ENCODE measurements around the gene YOD1. TPM values are rescaled to one million over a fixed set of nuclear protein-coding genes. Genes with fewer than 3 reads are reported as not detected.

YOD1 gene
- 0.98 TPM for polyA plus RNA-seq

- H3K27ac Mint-ChIP-seq: peak within 1 kb of the TSS; percentile 96 to 98 (median 97)
- no peaks in the 10 kb centered on the region for H3K27me3 Mint-ChIP-seq
- peaks cover 43 to 52% (median 47%) of the 10 kb centered on the region in 3 donors for H3K4me1 Mint-ChIP-seq
- no peaks in the 10 kb centered on the region for H3K9me3 Mint-ChIP-seq
- peak within 1 kb of the TSS; percentile 96 to 100 (median 99) for H3K4me3 Mint-ChIP-seq
- H3K36me3 Mint-ChIP-seq: peaks cover 3% of the 10 kb centered on the region
Measured at GRCh38 chr1:207051191-207051943, at the start of gene YOD1. TSS of gene YOD1 (minus strand) at chr1:207051208. CDS start at chr1:207051030, 178 bp downstream.

GRCh38 chr1:207097871-207098324 is 46.9 kb upstream of the YOD1 start:
- Mint-ChIP-seq H3K27ac (no peak overlapping the region), H3K27me3 (peaks cover 6% of the 10 kb centered on the region), H3K4me3 (no peak overlapping the region), H3K4me1 (peaks cover 0 to 2% (median 0%) of the 10 kb centered on the region in 3 donors), H3K36me3 (no peaks in the 10 kb centered on the region), H3K9me3 (no peaks in the 10 kb centered on the region)

DNA sequence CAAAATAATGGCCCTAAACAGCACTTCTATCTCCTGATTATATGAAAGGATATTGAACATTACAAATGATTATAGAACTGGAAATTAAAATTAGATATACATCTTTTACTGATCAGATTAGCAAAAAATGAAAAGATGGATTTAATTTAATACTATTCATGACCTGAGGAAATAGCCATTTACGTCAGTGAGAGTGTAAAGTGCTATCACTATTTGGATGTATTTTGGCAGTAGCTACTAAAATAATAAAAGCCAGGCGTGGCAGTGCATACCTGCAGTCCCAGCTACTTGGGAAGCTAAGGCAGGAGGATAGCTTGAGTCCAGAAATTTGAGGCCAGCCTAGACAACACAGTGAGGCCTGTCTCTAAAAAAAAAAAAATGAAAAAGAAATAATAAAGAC is 42.9 kb upstream of the YOD1 start:
- H3K4me3 Mint-ChIP-seq: no peak overlapping the region
- peaks cover 5 to 7% (median 5%) of the 10 kb centered on the region in 3 donors for H3K4me1 Mint-ChIP-seq
- no peak overlapping the region for H3K27ac Mint-ChIP-seq
- H3K36me3 Mint-ChIP-seq: no peaks in the 10 kb centered on the region
- H3K27me3 Mint-ChIP-seq: peaks cover 6% of the 10 kb centered on the region
- H3K9me3 Mint-ChIP-seq: no peaks in the 10 kb centered on the region

DNA sequence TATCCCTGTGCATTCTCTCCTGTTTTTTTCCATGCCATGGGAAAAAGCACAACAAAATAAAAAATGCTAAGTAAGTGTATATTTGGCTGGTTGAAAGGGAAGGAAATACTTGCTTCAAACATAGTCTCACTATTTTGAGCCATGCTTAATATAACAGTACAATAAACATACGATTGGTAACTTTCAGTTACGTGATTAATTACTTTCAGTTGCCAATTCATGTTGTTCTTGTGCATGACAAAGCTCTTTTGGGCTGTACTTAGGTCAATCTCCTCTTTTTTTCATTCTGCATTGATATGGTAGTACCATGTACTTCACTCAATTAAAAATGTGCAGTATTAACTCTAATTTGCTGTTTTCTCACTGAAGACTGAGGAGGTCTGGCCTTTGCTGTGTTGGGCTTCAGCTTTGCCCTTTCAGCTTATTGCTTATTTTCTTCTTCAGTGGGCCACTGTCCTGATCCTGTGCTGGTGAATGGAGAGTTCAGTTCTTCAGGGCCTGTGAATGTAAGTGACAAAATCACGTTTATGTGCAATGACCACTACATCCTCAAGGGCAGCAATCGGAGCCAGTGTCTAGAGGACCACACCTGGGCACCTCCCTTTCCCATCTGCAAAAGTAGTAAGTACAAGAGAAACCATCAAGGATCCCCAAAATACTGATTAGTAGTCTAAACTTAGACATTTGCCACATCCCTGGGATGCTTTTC is 40.3 kb upstream of the YOD1 start:
- H3K36me3 Mint-ChIP-seq: no peaks in the 10 kb centered on the region
- no peaks in the 10 kb centered on the region for H3K9me3 Mint-ChIP-seq
- H3K27me3 Mint-ChIP-seq: peaks cover 6% of the 10 kb centered on the region
- H3K4me3 Mint-ChIP-seq: no peak overlapping the region
- H3K27ac Mint-ChIP-seq: no peak overlapping the region
- H3K4me1 Mint-ChIP-seq: peaks cover 5% of the 10 kb centered on the region in 3 donors

DNA sequence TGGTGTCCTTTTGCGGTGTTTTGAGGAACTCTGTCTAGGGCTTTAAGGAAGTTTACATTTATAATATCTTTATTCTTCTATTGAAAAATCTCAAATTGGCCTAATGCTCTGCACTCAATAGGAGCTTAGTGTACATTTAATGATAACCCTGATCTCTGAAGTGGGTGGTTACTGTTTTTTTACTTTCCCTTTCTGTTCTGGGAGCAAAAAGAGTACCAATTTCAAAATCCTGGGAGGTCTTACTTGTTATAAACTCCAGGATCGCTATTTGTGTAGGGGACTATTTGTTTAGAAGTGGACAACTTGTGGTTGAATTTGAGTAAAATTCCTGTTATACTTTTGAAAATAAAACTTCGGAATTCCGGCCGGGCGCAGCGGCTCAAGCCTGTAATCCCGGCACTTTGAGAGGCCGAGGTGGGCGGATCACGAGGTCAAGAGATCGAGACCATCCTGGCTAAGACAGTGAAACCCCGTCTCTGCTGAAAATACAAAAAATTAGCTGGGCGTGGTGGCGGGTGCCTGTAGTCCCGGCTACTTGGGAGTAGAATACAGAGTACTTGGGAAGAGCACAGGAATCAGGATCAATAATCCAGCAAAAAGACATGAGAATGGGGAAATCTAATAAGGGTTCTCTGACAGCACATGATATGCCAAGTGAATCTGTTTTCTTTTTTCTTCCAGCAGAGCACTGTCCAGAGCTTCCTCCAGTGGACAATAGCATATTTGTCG is 38.8 kb upstream of the YOD1 start:
- Mint-ChIP-seq H3K4me1 (peaks cover 5 to 9% (median 7%) of the 10 kb centered on the region in 3 donors), H3K27me3 (no peaks in the 10 kb centered on the region), H3K27ac (no peak overlapping the region), H3K9me3 (no peaks in the 10 kb centered on the region), H3K36me3 (no peaks in the 10 kb centered on the region), H3K4me3 (peak overlapping the region in 3 of 4 donors; percentile 44 to 80 (median 51))

DNA sequence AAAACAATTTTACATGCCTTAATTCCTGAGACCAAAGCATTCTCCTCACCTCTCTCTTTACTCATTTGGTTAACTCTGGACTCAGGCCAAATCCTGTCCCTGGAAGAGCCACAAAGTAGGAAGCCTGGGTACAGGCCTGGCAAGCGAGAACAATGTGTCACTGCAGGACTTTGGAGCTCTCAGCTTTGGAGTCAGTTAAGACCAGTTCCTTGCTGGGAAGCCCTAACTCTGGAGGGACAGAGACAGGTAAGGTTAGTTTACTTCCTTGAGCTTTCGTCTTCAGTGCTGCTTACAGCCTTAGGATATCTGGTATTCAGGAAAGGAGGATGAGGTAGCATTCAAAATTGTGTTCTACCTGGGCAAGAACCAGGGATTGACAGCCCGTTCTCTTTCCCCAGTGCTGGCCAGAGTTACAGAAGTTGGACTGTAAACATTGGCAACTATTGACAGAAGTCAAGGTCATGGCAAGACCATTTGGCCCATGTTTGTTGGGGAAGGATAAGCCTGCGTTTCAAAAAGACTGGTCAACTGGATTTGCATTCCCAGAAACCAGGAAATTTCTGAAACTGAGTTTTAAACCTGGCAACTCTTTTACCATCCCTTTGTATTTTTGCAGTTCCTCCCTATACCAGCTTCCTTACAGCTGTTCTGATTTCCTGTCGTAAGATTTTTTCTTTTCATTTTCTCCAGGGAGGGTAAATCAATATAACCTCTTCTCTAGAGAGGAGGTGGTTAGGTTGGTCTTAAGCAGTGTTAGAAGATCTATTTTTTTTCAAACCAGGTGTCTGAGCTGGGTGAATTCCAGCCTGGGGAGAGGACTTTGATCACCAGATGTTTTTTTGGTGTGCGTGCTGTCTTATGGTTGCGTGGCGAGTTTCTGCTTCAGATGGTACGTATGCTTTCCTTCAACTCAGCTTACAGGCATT is 38.0 kb upstream of the YOD1 start, which contains the start of gene C4BPB:
TSS of gene C4BPB (plus strand) at position 160 of the 926 bp plus-strand sequence. CDS start at position 832, 672 bp downstream.
- Mint-ChIP-seq H3K27ac (no peak within 1 kb of the TSS), H3K36me3 (no peaks in the 10 kb centered on the region), H3K27me3 (peaks cover 2% of the 10 kb centered on the region), H3K4me3 (peak within 1 kb of the TSS in 3 of 4 donors; percentile 44 to 80 (median 51)), H3K9me3 (no peaks in the 10 kb centered on the region), H3K4me1 (peaks cover 9 to 11% (median 10%) of the 10 kb centered on the region in 3 donors)

GRCh38 chr1:207088161-207088560 is 37.2 kb upstream of the YOD1 start:
- Mint-ChIP-seq H3K27ac (no peak overlapping the region), H3K4me3 (peak overlapping the region in 1 of 4 donors; percentile 18), H3K9me3 (no peaks in the 10 kb centered on the region), H3K4me1 (peaks cover 9 to 11% (median 10%) of the 10 kb centered on the region in 3 donors), H3K36me3 (no peaks in the 10 kb centered on the region), H3K27me3 (peaks cover 2% of the 10 kb centered on the region)

DNA sequence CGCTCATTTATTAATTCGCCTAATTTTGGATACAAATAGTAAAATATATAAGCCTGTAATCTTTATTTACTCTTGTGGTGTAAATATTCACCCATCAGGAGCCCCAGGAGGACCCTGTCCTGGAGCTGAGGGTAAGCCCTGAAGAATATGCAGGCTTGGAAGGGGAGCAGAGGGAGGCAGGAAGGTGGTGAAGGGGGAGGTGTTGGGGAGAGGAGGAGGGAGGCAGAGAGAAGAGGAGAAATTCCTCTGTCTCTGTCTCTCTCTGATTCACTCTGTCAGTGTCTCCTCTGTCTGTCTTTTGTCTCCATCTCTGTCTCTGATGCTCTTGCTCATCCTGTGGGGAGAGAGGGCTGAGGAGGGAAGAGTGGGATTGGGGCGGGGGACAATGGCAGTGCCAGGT is 34.9 kb upstream of the YOD1 start:
- H3K4me3 Mint-ChIP-seq: no peak overlapping the region
- peaks cover 9 to 11% (median 10%) of the 10 kb centered on the region in 3 donors for H3K4me1 Mint-ChIP-seq
- no peak overlapping the region for H3K27ac Mint-ChIP-seq
- H3K9me3 Mint-ChIP-seq: no peaks in the 10 kb centered on the region
- peaks cover 2% of the 10 kb centered on the region for H3K27me3 Mint-ChIP-seq
- H3K36me3 Mint-ChIP-seq: no peaks in the 10 kb centered on the region

DNA sequence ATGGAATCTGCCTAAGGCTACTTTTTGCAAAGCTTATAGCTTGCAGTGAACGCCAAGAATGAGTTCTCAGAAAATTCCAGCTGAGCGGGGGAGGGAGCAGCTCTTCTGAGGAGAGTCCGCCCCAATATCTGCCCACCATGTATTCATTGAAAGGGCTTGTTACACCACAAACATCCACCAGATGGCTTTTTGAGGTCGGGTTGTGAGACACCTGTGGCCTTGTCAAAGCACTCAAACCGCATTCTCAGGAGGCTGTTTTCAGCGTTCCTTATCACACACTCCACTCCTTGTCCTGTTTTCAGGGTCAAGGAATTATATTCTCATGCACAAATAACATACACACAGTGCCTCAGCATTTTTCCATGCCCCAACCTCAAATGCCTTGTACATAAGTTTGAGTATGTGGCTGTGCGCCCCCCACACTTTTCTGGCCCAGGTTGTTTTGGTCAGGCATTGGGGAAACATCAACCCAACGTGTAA is 33.7 kb upstream of the YOD1 start:
- H3K27ac Mint-ChIP-seq: peak overlapping the region in 1 of 3 donors; percentile 43
- H3K4me3 Mint-ChIP-seq: no peak overlapping the region
- no peaks in the 10 kb centered on the region for H3K9me3 Mint-ChIP-seq
- H3K27me3 Mint-ChIP-seq: peaks cover 2% of the 10 kb centered on the region
- peaks cover 9 to 11% (median 10%) of the 10 kb centered on the region in 3 donors for H3K4me1 Mint-ChIP-seq
- no peaks in the 10 kb centered on the region for H3K36me3 Mint-ChIP-seq

DNA sequence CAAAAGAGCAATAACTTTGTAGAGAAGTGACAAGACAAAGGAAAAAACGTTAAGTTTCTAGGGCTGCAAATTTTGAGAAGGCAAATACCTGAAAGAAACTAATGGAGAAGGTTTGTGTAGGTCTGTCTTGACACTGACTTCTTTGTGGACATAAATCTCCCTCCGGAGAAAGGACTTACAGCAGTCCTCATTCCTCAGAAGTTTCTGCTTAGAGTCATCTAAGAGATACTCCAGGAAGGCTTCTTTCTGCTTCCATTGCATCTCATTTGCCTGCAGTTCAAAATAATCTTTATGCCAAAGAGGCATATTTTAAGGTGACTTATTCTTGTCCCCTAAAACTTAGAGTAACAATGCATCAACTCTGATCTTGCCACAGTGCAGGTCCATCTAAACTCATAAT is 33.2 kb upstream of the YOD1 start:
- Mint-ChIP-seq H3K27ac (no peak overlapping the region), H3K9me3 (no peaks in the 10 kb centered on the region), H3K36me3 (no peaks in the 10 kb centered on the region), H3K4me1 (peaks cover 5 to 8% (median 6%) of the 10 kb centered on the region in 3 donors), H3K4me3 (no peak overlapping the region), H3K27me3 (peaks cover 2% of the 10 kb centered on the region)

DNA sequence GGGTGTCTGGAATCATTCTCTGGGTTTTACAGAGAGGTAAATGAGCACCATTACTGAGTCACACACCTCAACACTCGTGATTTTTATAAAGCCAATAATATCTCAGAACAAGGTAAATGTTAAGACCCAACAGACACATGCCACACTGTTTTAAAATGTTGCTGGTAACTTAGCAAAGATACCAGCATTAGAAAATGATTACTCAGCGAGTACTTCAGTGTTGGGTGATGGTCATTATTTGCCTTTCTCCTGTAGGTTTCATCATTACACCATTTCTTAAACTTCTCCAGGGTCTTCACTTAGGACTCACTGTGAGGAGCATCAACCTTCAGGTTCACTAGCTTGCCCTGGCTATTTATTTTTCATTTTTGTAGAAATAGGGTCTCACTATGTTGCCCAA is 30.8 kb upstream of the YOD1 start:
- Mint-ChIP-seq H3K27me3 (peaks cover 2% of the 10 kb centered on the region), H3K36me3 (peaks cover 1% of the 10 kb centered on the region), H3K9me3 (no peaks in the 10 kb centered on the region), H3K4me1 (peaks cover 6 to 7% (median 6%) of the 10 kb centered on the region in 3 donors), H3K27ac (no peak overlapping the region), H3K4me3 (no peak overlapping the region)

GRCh38 chr1:207081088-207081487 is 30.1 kb upstream of the YOD1 start:
- Mint-ChIP-seq H3K4me1 (peaks cover 6 to 7% (median 6%) of the 10 kb centered on the region in 3 donors), H3K9me3 (no peaks in the 10 kb centered on the region), H3K27ac (no peak overlapping the region), H3K4me3 (no peak overlapping the region), H3K36me3 (peaks cover 1% of the 10 kb centered on the region), H3K27me3 (peaks cover 2% of the 10 kb centered on the region)

DNA sequence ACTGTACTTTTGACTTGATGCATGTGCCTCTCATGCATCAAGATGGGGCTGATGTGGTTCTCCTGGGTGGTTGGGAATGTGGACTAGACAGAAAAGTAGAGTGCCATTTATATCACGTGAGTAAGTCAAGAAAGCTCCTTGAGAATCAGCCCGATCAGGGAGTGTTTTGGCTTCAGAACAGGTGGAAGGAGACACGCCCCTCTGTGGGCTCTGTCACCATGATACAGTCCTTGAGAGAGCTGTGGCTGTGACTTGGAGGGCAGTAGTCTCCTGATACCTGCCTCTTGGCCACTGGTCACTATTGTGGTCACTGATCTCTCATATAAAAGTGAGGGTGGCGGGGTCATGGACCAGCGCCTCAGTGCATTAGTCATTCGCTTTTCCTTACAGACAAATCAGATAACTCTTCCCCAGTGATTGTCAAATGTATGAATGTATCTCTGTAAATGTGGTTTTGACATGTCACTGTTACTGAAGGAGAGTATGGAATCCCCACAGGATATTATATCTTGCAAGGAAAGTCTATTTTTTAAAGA is 28.8 kb upstream of the YOD1 start:
- H3K27me3 Mint-ChIP-seq: peaks cover 2% of the 10 kb centered on the region
- peaks cover 3 to 6% (median 4%) of the 10 kb centered on the region in 3 donors for H3K4me1 Mint-ChIP-seq
- no peak overlapping the region for H3K27ac Mint-ChIP-seq
- no peaks in the 10 kb centered on the region for H3K9me3 Mint-ChIP-seq
- no peak overlapping the region for H3K4me3 Mint-ChIP-seq
- H3K36me3 Mint-ChIP-seq: peaks cover 1% of the 10 kb centered on the region
